Measurements from ENCODE around the gene FGF4.

Gene FGF4

DNA sequence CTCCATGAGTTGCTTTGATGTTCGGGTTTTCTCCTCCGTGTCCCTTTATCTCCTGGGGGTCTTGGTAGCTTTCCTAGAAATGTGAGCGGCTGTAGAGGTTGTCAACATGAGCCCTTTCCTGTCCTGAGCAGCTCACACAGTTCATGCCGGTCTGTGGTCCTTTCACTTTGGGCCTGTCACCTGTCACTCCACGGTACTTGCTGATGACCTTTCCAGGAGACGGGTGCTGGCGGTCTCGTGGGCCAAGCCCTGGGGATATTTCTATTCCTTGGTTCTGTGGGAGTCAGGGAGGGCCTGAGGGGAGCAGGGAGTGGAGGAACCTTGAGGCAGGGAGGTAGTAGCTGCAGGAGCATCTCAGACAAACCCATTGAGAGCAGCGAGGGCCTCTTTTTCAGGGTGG, 20.9 kb upstream of the FGF4 start:
- ChIA-PET POLR2A (no interaction called here), CTCF (interaction anchor here (0.5 kb wide), 1 partner anchor 98 kb away, joined by 3 read pairs; no protein-coding TSS in a partner anchor)
- H3K4me1 ChIP-seq (ENCODE audit: control insufficient read depth, insufficient read depth, low read length): no peaks in the 10 kb centered on the region

DNA sequence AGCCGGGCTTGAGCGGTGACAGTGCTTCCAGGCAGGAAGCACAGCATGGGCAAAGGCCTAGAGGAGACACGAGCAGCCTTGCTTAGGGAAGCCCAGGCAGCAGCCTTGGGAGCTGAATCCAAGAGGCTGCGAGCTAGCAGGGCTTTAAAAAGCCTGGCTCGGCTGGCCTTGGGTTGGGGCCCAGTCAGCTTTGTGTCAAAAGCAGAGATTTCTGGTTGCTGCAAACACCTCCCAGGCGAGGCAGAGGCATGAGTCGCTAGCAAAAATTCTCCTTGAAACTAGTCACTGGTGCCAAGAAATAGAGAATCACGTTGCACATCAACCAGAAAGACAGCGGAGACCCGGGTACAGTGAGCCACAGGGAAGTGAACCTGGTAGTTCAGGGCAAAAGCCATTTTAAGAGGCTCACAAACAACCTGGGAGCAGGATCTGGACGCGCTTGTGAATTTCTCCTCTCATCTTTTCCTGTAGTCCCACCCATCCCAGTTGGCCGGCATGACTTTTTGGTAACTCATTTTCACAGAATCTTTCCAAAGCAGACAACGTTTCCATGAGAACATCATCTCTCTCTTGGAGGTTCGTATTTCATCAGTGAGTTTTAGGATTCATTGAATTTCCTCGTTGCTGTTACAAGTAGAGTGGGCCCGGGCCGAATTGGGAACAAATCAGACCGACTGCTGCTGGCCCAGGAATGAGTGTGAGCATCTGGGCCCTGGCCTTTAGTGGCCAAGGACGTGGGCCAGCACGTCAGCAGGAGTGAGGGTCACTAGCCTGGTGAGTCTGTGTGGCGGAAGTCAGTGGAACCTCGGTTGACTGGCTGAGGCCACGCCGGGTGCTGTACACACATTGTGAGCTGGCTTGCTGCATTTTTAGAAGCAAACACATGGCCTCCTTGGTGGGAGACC, 16.4 kb upstream of the FGF4 start:
- CTCF ChIA-PET: interaction anchor here (0.6 kb wide), 1 partner anchor 1494 kb away, joined by 3 read pairs; no protein-coding TSS in a partner anchor
- POLR2A ChIA-PET: no interaction called here
- TF ChIP-seq ZNF514 (tag by site-specific recombination; IDR thresholded peaks at IDR 0.05) (no peak), ZNF777 (tag by site-specific recombination; IDR thresholded peaks at IDR 0.05; ENCODE audit: borderline replicate concordance) (no peak), ZNF157 (tag by site-specific recombination; IDR thresholded peaks at IDR 0.05) (no peak), ZNF394 (tag by site-specific recombination; IDR thresholded peaks at IDR 0.05; ENCODE audit: borderline replicate concordance) (no peak)
- TF ChIP-seq, protein P1, sequence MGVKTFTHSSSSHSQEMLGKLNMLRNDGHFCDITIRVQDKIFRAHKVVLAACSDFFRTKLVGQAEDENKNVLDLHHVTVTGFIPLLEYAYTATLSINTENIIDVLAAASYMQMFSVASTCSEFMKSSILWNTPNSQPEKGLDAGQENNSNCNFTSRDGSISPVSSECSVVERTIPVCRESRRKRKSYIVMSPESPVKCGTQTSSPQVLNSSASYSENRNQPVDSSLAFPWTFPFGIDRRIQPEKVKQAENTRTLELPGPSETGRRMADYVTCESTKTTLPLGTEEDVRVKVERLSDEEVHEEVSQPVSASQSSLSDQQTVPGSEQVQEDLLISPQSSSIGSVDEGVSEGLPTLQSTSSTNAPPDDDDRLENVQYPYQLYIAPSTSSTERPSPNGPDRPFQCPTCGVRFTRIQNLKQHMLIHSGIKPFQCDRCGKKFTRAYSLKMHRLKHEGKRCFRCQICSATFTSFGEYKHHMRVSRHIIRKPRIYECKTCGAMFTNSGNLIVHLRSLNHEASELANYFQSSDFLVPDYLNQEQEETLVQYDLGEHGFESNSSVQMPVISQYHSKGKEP (tag by site-specific recombination; IDR thresholded peaks at IDR 0.05): no peak
- TF ChIP-seq, protein P2, sequence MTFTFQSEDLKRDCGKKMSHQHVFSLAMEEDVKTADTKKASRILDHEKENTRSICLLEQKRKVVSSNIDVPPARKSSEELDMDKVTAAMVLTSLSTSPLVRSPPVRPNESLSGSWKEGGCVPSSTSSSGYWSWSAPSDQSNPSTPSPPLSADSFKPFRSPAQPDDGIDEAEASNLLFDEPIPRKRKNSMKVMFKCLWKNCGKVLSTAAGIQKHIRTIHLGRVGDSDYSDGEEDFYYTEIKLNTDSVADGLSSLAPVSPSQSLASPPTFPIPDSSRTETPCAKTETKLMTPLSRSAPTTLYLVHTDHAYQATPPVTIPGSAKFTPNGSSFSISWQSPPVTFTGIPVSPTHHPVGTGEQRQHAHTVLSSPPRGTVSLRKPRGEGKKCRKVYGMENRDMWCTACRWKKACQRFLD (tag by site-specific recombination; IDR thresholded peaks at IDR 0.05): no peak
- TF ChIP-seq, protein P3, sequence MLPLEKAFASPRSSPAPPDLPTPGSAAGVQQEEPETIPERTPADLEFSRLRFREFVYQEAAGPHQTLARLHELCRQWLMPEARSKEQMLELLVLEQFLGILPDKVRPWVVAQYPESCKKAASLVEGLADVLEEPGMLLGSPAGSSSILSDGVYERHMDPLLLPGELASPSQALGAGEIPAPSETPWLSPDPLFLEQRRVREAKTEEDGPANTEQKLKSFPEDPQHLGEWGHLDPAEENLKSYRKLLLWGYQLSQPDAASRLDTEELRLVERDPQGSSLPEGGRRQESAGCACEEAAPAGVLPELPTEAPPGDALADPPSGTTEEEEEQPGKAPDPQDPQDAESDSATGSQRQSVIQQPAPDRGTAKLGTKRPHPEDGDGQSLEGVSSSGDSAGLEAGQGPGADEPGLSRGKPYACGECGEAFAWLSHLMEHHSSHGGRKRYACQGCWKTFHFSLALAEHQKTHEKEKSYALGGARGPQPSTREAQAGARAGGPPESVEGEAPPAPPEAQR (tag by site-specific recombination; IDR thresholded peaks at IDR 0.05): no peak

More for the DNA sequence above, 20.9 kb upstream of the FGF4 start:
- no peaks in the 10 kb centered on the region for H3K9me3 ChIP-seq (ENCODE audit: control insufficient read depth, insufficient read depth, low read depth, low read length)
- TF ChIP-seq ZNF510 (tag by site-specific recombination; IDR thresholded peaks at IDR 0.05; ENCODE audit: insufficient replicate concordance) (no peak), ZFP37 (tag by site-specific recombination; IDR thresholded peaks at IDR 0.05) (no peak), ZFHX2 (tag by site-specific recombination; conservative IDR thresholded peaks at IDR 0.05) (no peak), ZNF776 (tag by site-specific recombination; IDR thresholded peaks at IDR 0.05; ENCODE audit: borderline replicate concordance) (no peak), OVOL3 (tag by site-specific recombination; IDR thresholded peaks at IDR 0.05) (no peak), KLF10 (tag by site-specific recombination; IDR thresholded peaks at IDR 0.05) (no peak), ZNF2 (tag by site-specific recombination; IDR thresholded peaks at IDR 0.05) (no peak), ZNF146 (tag by site-specific recombination; IDR thresholded peaks at IDR 0.05) (no peak), SP7 (tag by site-specific recombination; IDR thresholded peaks at IDR 0.05) (no peak)
- TF ChIP-seq, protein P4, sequence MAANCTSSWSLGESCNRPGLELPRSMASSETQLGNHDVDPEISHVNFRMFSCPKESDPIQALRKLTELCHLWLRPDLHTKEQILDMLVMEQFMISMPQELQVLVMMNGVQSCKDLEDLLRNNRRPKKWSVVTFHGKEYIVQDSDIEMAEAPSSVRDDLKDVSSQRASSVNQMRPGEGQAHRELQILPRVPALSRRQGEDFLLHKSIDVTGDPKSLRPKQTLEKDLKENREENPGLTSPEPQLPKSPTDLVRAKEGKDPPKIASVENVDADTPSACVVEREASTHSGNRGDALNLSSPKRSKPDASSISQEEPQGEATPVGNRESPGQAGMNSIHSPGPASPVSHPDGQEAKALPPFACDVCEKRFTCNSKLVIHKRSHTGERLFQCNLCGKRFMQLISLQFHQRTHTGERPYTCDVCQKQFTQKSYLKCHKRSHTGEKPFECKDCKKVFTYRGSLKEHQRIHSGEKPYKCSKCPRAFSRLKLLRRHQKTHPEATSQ (tag by site-specific recombination; IDR thresholded peaks at IDR 0.05): no peak
- H3K4me3 ChIP-seq (ENCODE audit: low read depth, low read length): no peak overlapping the region
- no peak overlapping the region for H3K27ac ChIP-seq (ENCODE audit: extremely low read depth, low read depth, low read length)
- H3K36me3 ChIP-seq (ENCODE audit: control insufficient read depth in 2 of 2, insufficient read depth in 1 of 2, low read length in 2 of 2): no peaks in the 10 kb centered on the region

More for the DNA sequence above, 16.4 kb upstream of the FGF4 start:
- no peak overlapping the region for H3K27ac ChIP-seq (ENCODE audit: extremely low read depth, low read depth, low read length)
- no peaks in the 10 kb centered on the region for H3K9me3 ChIP-seq (ENCODE audit: control insufficient read depth, insufficient read depth, low read depth, low read length)
- no peaks in the 10 kb centered on the region for H3K36me3 ChIP-seq (ENCODE audit: control insufficient read depth in 2 of 2, insufficient read depth in 1 of 2, low read length in 2 of 2)
- no peaks in the 10 kb centered on the region for H3K4me1 ChIP-seq (ENCODE audit: control insufficient read depth, insufficient read depth, low read length)
- no peak overlapping the region for H3K4me3 ChIP-seq (ENCODE audit: low read depth, low read length)
